IMR-90 (cell line): ENCODE data around the gene ARL5C.

ENCODE experiments used
- MAFK ChIP-seq: IDR thresholded peaks from 2 replicates; pipeline ENCODE4 v1.6.1; 2012; ENCODE audit warnings: low read depth, low read length, improper control_type of control experiment
- MAZ ChIP-seq: IDR thresholded peaks from 2 replicates; pipeline ENCODE4 v1.6.1; 2012; ENCODE audit warnings: low read depth, mild to moderate bottlenecking, low read length, improper control_type of control experiment, moderate library complexity, borderline replicate concordance
- POLR2A ChIP-seq: IDR thresholded peaks from 2 replicates; pipeline ENCODE4 v1.6.1; 2012; ENCODE audit warnings: mild to moderate bottlenecking, low read depth, low read length
- TF ChIP-seq, protein P1 (sequence below): conservative IDR thresholded peaks from 2 replicates; pipeline ENCODE4 v1.5.1; 2012; ENCODE audit warnings: mild to moderate bottlenecking, low read depth, low read length, improper control_type of control experiment
- TF ChIP-seq, protein P2 (sequence below): fragments of 150-350 bp; IDR thresholded peaks from 2 replicates; pipeline ENCODE4 v1.6.1; 2017; ENCODE audit warnings: mild to moderate bottlenecking, antibody characterized with exemption, low read length, low read depth

DNA sequence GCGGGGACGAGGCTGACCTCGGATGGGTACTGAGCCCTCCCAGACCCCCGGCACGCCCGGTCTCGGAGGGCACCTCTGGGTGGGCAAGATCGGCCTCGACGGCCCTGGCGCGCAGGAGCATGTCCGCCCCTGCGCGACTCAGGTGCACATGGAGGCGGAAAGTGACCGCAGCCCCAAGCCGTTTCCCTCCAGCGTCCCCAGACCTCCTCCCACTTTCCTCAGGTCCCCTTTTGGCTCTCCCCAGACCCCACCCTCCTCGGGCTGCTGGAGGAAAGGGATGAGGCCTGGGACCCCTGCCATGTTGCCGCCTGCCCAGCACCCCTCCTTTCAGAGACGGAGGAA is 44.1 kb upstream of the ARL5C start:
- TF ChIP-seq, protein P1, sequence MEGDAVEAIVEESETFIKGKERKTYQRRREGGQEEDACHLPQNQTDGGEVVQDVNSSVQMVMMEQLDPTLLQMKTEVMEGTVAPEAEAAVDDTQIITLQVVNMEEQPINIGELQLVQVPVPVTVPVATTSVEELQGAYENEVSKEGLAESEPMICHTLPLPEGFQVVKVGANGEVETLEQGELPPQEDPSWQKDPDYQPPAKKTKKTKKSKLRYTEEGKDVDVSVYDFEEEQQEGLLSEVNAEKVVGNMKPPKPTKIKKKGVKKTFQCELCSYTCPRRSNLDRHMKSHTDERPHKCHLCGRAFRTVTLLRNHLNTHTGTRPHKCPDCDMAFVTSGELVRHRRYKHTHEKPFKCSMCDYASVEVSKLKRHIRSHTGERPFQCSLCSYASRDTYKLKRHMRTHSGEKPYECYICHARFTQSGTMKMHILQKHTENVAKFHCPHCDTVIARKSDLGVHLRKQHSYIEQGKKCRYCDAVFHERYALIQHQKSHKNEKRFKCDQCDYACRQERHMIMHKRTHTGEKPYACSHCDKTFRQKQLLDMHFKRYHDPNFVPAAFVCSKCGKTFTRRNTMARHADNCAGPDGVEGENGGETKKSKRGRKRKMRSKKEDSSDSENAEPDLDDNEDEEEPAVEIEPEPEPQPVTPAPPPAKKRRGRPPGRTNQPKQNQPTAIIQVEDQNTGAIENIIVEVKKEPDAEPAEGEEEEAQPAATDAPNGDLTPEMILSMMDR, result no peak
- TF ChIP-seq, protein P2, sequence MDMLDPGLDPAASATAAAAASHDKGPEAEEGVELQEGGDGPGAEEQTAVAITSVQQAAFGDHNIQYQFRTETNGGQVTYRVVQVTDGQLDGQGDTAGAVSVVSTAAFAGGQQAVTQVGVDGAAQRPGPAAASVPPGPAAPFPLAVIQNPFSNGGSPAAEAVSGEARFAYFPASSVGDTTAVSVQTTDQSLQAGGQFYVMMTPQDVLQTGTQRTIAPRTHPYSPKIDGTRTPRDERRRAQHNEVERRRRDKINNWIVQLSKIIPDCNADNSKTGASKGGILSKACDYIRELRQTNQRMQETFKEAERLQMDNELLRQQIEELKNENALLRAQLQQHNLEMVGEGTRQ, result no peak
- TF ChIP-seq MAFK (no peak), MAZ (no peak), POLR2A (no peak)
